K562 (cell line): ENCODE data around the gene CENPV. TPM values are rescaled to one million over a fixed set of nuclear protein-coding genes. Genes with fewer than 3 reads are reported as not detected.

Experiments
- CTCFL ChIP-seq: IDR thresholded peaks from 2 replicates; pipeline ENCODE4 v1.6.1; 2011; ENCODE audit warnings: borderline replicate concordance, low read depth, mild to moderate bottlenecking, moderate library complexity, low read length; ENCODE audit not compliant: insufficient read depth, poor library complexity, severe bottlenecking
- KDM2B ChIP-seq: fragments of 250-450 bp; sonication (Bioruptor Pico); IDR thresholded peaks from 2 replicates; pipeline ENCODE4 v1.8.0; 2021; ENCODE audit warnings: mild to moderate bottlenecking, moderate library complexity
- MEF2D ChIP-seq: conservative IDR thresholded peaks from 2 replicates; pipeline ENCODE4 v1.6.1; 2016; ENCODE audit warnings: low read depth, missing genetic modification characterization, missing compliant biosample characterization
- TBP ChIP-seq: optimal IDR thresholded peaks from 2 replicates; pipeline ENCODE3; 2011; ENCODE audit warnings: low read depth, low read length, improper control_type of control experiment
- U2AF2 ChIP-seq: fragments of 200-400 bp; formaldehyde crosslinking; optimal IDR thresholded peaks from 2 replicates; pipeline ENCODE3; 2017; ENCODE audit warnings: low read depth, mild to moderate bottlenecking, low read length
- WHSC1 ChIP-seq: IDR thresholded peaks from one replicate; pipeline ENCODE4 v1.6.1; 2012; ENCODE audit warnings: low read length, control low read depth, inconsistent platforms
- ZNF212 ChIP-seq: fragments of 450-650 bp; formaldehyde crosslinking; IDR thresholded peaks from 2 replicates; pipeline ENCODE4 v1.4.0; 2020; ENCODE audit warnings: mild to moderate bottlenecking
- ZNF318 ChIP-seq, 2 experiments: fragments of 450-650 bp; IDR thresholded peaks; 2 replicates each; pipeline ENCODE4 v1.6.1; 2016; ENCODE audit warnings: mild to moderate bottlenecking in 2 of 2, borderline replicate concordance in 1 of 2, low read depth in 1 of 2, moderate library complexity in 1 of 2
- polyA plus RNA-seq, 8 experiments: library from polyadenylated mRNA; depleted of rRNA in 4 of 8; stranded (reverse) in 5 of 8; unstranded in 3 of 8; fragments of >200 nt; fragmentation: Nextera tagmentation in 2 of 8; fragmentation: Illumina TruSeq in 1 of 8; extraction: Ambion mirVana in 2 of 8; extraction: Trizol in 1 of 8; gene quantifications; 2 replicates each; pipeline versions ENCODE4 v1.2.1 to v1.2.3, GENCODE V29; 2011 to 2014; ENCODE audit warnings: inconsistent platforms in 1 of 8, missing spikeins in 1 of 8
- total RNA-seq, 7 experiments: library from RNA; depleted of rRNA in 6 of 7; stranded (reverse); fragments of >200 nt in 6 of 7; fragmentation: Illumina TruSeq in 2 of 7; extraction: Trizol in 2 of 7; gene quantifications; 2 replicates each; pipeline versions ENCODE4 v1.2.1 to v1.2.3, GENCODE V29; 2011 to 2021; ENCODE audit warnings: low replicate concordance in 1 of 7

CENPV gene
- total and polyA plus RNA-seq, 9 of the 15 experiments (the other 6 are each of a cell fraction or from before 2014, with no cell fraction given): 17.8 to 131 (median 89.3) TPM

GRCh38 chr17:16398270-16399267 is 45.3 kb upstream of the CENPV start (continued):
- TF ChIP-seq ZNF318 (IDR thresholded peaks at IDR 0.05; ENCODE audit: borderline replicate concordance in 1 of 2, low read depth in 1 of 2): no peak
- no peak for TF ChIP-seq ZNF212 (CRISPR knock-in tag)
- no peak for TF ChIP-seq KDM2B (CRISPR knock-in tag)
- TF ChIP-seq MEF2D (tag): no peak
- TF ChIP-seq WHSC1: no peak
- no peak for TF ChIP-seq TBP
- no peak for TF ChIP-seq CTCFL
- TF ChIP-seq U2AF2: no peak
